ENCODE data around the gene PTPRN2.
"Not testable (repeated sequence)": the region's sequence is repeated elsewhere in the genome, so short reads cannot be mapped to it uniquely, and the experiment has no call there.

The PTPRN2 gene

GRCh38 chr7:158052381-158053060, 535.1 kb downstream of the PTPRN2 start:
- DNase-seq: no peak

GRCh38 chr7:158051776-158052175, 535.8 kb downstream of the PTPRN2 start:
- DNase-seq: no peak

- no peak for DNase-seq
Observed at GRCh38 chr7:158050978-158051651, 536.5 kb downstream of the PTPRN2 start.

GRCh38 chr7:158050441-158050977, 537.1 kb downstream of the PTPRN2 start:
- DNase-seq: no peak

GRCh38 chr7:158049271-158049670, 538.4 kb downstream of the PTPRN2 start:
- no peak for DNase-seq

GRCh38 chr7:158048569-158048968, 539.1 kb downstream of the PTPRN2 start:
- no peak for DNase-seq

- no peak for DNase-seq
Observed at GRCh38 chr7:158047391-158048059, 540.1 kb downstream of the PTPRN2 start.

- DNase-seq: not testable (repeated sequence)
Observed at GRCh38 chr7:158046246-158046645, 541.4 kb downstream of the PTPRN2 start.

GRCh38 chr7:158044482-158044823, 543.2 kb downstream of the PTPRN2 start:
- no peak for DNase-seq

GRCh38 chr7:158043551-158044481, 543.8 kb downstream of the PTPRN2 start:
- DNase-seq: no peak

- no peak for DNase-seq
Observed at GRCh38 chr7:158042156-158042880, 545.3 kb downstream of the PTPRN2 start.

- DNase-seq: no peak
Observed at GRCh38 chr7:158040199-158040598, 547.4 kb downstream of the PTPRN2 start.

- DNase-seq: no peak
Observed at GRCh38 chr7:158039270-158039669, 548.4 kb downstream of the PTPRN2 start.

- no peak for DNase-seq
Observed at GRCh38 chr7:158037211-158037610, 550.4 kb downstream of the PTPRN2 start.

GRCh38 chr7:158035343-158035742, 552.3 kb downstream of the PTPRN2 start:
- DNase-seq: no peak

- no peak for DNase-seq
Observed at GRCh38 chr7:158034571-158034970, 553.1 kb downstream of the PTPRN2 start.

GRCh38 chr7:158033925-158034324, 553.7 kb downstream of the PTPRN2 start:
- not testable (repeated sequence) for DNase-seq

GRCh38 chr7:158033196-158033595, 554.4 kb downstream of the PTPRN2 start:
- DNase-seq: no peak

- DNase-seq: no peak
Observed at GRCh38 chr7:158032561-158033115, 555.0 kb downstream of the PTPRN2 start.

- DNase-seq: no peak
Observed at GRCh38 chr7:158031867-158032308, 555.7 kb downstream of the PTPRN2 start.

- DNase-seq: no peak
Observed at GRCh38 chr7:158030566-158030965, 557.1 kb downstream of the PTPRN2 start.

GRCh38 chr7:158030071-158030470, 557.6 kb downstream of the PTPRN2 start:
- no peak for DNase-seq

All from NCI-H2171 (cell line).